HG03097 (cell line): ENCODE results near the gene EDIL3.

Experiments
- ATAC-seq: cut with Tn5 transposase; IDR thresholded peaks from one replicate; pipeline ENCODE4 v1.9.1; 2021; ENCODE audit not compliant: unreplicated experiment, low FRiP score

EDIL3 gene

DNA sequence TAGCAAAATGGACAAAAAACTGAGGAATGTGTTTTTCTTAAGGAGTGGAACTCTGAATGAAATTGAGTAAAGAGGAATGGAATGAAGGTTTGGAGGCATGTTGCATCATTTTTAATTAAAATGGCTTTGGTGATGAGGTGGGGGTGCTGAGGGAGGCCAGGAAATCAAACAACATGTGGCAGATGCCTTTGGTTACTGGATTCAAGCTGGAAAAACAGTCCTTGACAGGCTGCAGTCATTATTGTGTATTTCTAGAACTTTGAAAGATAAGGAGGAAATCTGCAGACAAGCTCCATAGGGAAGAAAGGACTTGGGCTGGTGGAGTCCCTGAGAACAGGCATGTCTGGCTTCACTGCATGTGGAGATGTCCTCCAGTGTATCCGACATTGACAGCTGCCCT lies 460.5 kb downstream of the EDIL3 start:
- ATAC-seq = no peak

DNA sequence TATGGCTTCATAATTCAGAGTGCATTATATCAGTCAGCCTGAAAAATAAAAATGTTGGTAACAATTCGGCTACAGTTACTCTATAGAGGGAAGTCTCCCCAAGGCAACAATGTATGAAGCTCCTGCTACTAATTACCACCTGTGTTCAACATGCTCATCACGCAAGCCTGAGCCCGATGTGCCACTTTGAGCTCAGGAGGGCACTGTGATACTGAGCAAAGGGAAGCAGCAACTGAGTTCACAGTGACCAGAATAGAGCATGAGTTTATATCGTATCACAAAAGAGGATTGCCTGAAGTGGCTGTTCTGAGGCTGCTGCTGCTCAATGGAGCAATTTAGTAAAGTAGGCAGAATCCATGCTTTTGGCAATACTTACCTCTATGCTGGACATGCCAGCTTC lies 462.0 kb downstream of the EDIL3 start:
- ATAC-seq = no peak

DNA sequence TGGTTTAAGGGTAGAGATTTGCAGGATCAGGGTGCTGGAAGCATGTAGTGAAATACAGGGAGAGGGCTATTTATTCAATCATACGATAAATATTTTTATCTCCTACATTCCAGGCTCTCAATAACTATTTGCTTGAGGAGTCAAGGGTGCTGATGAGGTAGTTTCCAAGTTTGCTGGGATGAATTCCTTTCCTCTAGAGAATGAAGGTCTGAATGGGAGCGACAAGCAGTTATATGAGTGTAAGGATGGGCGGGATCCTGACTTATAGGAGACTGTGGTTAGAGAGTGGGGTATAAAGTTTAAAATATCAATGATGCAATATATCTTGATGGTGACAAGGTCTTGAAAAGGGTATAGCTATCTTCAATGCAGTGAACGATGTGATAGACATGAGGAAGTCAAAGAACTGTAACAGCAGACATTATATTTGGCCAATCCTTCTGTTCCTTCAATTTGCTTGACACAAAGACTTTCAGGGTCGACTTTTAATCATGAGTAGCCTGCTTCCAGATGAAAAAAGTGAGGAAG lies 462.9 kb downstream of the EDIL3 start:
- no peak for ATAC-seq

DNA sequence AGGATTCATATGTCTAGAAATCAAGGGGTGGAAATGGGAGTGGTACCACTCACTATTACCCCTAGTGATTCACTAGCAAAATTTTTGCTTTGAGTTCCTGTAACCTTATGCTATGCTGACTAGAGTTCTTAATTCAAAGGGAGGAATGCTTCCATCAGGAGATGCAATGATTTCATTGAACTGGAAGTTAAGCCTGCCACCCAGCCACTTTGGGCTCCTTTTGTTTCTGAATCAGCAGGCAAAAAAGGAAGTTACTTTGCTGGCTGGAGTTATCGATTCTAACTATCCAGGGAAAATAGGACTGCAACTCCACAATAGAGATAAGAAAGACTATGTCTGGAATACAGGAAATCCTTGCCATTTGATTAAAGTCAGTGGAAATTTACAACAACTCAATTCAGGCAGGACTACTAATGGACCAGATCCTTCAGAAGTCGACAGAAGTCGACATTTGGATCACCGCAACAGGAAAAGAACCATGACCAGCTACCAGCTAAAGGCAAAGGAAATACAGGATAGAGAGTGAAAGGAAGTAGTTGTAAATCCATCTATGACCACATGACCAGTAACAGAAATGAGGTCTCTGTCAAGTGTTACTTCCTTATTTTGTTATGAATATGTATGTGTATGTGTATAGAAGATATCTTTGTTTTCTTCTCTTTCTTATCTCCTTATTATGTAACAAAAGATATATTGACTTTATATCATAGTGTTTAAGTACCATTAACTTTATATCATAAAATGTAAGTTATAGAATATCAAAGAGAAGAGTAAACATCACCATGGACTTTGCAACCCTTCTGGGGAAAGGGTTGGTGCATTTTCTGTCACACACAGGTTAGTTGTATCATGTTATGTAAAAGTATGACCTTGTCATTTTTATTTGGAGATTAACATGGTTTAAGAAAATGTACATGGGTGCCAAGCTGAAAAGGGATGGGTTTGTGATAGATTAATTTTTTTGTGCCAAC lies 465.3 kb downstream of the EDIL3 start:
- peak; percentile 63 for ATAC-seq

GRCh38 chr5:83917261-83917908 lies 467.3 kb downstream of the EDIL3 start:
- ATAC-seq = no peak

DNA sequence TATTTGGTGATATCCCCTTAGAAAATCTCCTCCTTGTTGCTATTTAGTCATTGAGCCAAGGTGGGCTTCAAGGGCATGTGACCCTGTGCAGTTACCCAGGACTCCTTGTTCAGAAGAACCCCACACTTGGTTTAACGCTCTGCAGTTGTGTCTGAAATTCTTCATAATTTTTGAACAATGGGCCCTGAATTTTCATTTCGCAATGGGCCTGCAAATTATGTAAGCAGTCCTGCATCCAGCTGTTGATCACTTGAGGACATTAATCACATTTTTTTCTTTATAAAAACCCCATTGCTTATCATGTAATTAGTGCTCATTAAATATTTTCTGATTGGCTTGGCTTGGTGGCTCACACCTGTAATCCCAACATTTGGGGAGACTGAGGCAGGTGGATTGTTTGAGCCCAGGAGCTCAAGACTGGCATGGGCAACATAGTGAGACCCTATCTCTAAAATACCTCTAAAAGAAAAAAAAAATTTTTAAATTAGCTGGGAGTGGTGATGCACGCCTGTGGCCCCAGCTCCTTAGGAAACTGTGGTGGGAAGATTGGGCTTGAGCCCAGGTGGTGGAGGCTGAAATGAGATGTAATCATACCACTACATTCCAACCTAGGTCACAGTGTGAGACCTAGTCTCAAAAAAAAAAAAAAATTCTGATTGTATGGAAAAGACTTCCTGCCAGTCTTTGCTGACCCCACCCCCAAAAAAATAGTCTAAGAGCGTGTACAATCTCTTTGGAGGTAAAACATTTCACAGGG lies 469.8 kb downstream of the EDIL3 start:
- ATAC-seq = no peak

- no peak for ATAC-seq
Observed at GRCh38 chr5:83914199-83914598, 470.5 kb downstream of the EDIL3 start.

- ATAC-seq = no peak
Observed at GRCh38 chr5:83913593-83913992, 471.1 kb downstream of the EDIL3 start.

- no peak for ATAC-seq
Observed at GRCh38 chr5:83911367-83911919, 473.2 kb downstream of the EDIL3 start.

DNA sequence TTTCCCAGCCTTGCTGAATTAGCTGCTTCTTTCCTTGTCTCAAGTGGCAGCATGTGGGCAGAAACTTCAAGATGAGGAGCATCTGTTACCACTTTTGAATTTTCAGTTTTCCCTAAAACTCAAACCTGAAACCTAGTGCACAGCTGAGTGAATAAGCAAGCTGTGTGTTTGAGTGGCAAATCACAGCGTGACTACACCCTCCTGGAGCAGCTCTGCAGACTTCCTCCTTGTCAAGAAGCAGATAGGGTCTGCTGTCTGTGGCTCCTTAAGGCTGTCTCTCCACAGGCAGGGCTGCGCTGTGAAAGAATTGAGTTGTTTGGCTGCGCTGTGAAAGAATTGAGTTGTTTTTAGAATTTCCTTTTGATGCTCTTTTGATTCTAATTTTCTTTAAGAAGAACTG lies 484.4 kb downstream of the EDIL3 start:
- no peak for ATAC-seq

- no peak for ATAC-seq
Observed at GRCh38 chr5:83899326-83899970, 485.2 kb downstream of the EDIL3 start.

GRCh38 chr5:83895860-83896259 lies 488.8 kb downstream of the EDIL3 start:
- ATAC-seq = no peak

DNA sequence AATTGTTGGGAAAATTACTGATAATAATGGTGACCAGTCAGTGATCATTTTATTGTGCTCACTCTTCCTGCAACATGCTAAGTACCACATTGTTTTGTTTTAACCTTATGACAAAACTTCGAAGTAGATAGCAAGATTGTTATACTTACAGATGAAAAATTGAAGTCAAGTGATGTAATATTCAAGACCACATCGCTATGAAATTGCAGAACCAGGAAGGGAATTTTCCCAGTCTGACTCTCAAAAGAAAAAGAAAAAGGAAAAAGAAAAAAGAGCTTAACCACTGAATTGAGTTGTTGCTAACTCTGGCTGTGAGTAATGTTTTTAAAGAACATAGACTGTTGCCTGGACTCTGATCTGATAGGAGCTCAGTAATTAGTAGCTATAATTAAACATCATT lies 493.4 kb downstream of the EDIL3 start:
- no peak for ATAC-seq
